ENCODE measurements around the gene SLC7A7.
"Not testable (repeated sequence)": the region's sequence is repeated elsewhere in the genome, so short reads cannot be mapped to it uniquely, and the experiment has no call there.

The SLC7A7 gene

DNA sequence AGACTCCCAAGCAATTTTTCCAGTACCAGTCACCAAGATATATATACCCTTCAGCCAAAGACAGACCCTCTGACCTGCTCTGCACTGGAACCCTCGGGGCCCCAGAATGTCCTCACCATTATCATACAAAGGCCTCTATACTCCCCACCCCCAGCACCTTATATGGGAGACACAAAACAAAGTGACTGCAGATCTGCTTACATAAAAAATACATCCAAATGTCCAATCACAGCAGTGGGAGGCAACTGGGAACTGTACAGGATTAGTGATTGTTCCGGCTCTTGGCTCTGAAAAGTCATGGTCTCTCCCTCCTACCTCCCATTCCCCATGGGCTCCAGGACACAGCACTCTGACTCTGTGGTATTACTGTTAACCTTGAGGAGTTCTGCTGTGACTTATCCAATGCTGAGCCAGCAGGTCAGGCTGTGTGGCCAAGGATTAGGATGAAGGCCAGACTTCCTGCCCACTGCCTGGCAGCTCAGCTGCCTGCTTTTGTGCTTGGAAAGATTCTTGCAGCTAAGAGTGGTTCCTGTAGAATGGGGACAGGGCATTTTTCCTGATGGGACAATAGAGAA lies 35.0 kb downstream of the SLC7A7 start:
- no peak overlapping the region for H3K4me3 ChIP-seq (replicated peaks; ENCODE audit: low read depth, low read length)
- TF ChIP-seq, protein P1, sequence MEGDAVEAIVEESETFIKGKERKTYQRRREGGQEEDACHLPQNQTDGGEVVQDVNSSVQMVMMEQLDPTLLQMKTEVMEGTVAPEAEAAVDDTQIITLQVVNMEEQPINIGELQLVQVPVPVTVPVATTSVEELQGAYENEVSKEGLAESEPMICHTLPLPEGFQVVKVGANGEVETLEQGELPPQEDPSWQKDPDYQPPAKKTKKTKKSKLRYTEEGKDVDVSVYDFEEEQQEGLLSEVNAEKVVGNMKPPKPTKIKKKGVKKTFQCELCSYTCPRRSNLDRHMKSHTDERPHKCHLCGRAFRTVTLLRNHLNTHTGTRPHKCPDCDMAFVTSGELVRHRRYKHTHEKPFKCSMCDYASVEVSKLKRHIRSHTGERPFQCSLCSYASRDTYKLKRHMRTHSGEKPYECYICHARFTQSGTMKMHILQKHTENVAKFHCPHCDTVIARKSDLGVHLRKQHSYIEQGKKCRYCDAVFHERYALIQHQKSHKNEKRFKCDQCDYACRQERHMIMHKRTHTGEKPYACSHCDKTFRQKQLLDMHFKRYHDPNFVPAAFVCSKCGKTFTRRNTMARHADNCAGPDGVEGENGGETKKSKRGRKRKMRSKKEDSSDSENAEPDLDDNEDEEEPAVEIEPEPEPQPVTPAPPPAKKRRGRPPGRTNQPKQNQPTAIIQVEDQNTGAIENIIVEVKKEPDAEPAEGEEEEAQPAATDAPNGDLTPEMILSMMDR (IDR thresholded peaks at IDR 0.05; ENCODE audit: insufficient read depth, low read length, poor library complexity, severe bottlenecking): no peak
- DNase-seq (ENCODE audit: extremely low read depth, insufficient read length): no peak
- no peaks in the 10 kb centered on the region for H3K36me3 ChIP-seq (ENCODE audit: control insufficient read depth, insufficient read depth, low read length)
- H3K27me3 ChIP-seq (replicated peaks; ENCODE audit: control insufficient read depth, insufficient read depth, low read length): no peaks in the 10 kb centered on the region

DNA sequence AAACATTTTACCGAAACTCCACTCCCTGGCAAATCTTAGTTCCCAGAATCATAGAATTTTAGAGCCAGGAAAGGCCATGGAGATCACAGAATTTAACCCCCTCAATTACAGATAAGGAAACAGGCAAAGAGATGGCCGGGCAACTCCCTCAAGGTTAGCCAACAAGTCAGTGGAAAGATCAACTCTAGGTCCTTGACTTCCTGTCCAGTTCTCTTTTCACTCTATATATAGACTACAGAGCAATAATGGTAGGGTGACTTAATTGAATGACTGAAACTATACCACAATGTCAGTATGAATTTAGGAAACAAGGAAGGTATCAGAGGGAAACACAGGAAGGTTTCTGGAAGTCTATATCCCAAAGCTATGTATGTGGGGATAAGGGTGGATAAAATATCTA lies 37.2 kb downstream of the SLC7A7 start:
- peaks cover 9% of the 10 kb centered on the region for H3K36me3 ChIP-seq (ENCODE audit: control insufficient read depth, insufficient read depth, low read length)
- TF ChIP-seq, protein P1 (IDR thresholded peaks at IDR 0.05; ENCODE audit: insufficient read depth, low read length, poor library complexity, severe bottlenecking): no peak
- H3K27me3 ChIP-seq (replicated peaks; ENCODE audit: control insufficient read depth, insufficient read depth, low read length): no peaks in the 10 kb centered on the region
- DNase-seq (ENCODE audit: extremely low read depth, insufficient read length): no peak
- no peak overlapping the region for H3K4me3 ChIP-seq (replicated peaks; ENCODE audit: low read depth, low read length)

DNA sequence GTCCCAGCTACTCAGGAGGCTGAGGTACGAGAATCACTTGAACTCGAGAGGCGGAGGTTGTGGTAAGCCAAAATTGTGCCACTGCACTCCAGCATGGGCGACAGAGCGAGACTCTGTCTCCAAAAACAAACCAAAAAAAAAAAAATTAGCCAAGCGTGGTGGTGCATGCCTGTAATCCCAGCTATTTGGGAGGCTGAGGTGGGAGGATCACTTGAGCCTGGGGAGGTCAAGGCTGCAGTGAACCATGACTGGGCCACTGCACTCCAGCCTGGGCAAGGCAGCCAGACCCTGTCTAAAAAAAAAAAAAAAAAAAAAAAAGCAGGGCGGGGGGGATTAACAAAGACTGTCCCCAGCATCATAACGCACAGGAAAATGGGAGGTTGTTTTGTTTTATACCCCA lies 38.4 kb downstream of the SLC7A7 start:
- H3K4me3 ChIP-seq (replicated peaks; ENCODE audit: low read depth, low read length); DNase-seq (ENCODE audit: extremely low read depth, insufficient read length); H3K27me3 ChIP-seq (replicated peaks; ENCODE audit: control insufficient read depth, insufficient read depth, low read length): not testable (repeated sequence)
- peaks cover 12% of the 10 kb centered on the region for H3K36me3 ChIP-seq (ENCODE audit: control insufficient read depth, insufficient read depth, low read length)

DNA sequence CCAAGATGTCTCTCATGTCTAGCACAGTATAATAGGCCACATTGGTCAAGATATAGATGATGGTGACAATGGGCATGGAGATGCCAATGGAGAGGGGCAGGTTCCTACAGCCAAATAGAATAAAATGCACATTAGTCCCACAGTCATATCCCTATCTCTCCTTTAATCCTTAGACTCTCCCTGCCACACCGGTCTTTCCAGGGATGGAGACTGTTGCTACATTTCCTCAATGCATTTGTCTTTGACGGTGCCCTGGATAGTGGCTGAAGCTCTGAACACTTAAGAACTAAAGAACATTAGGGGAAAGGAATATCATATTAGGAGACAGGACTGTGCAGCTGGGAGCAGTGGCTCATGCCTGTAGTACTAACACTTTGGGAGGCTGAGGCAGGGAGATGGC lies 39.0 kb downstream of the SLC7A7 start:
- TF ChIP-seq, protein P1 (IDR thresholded peaks at IDR 0.05; ENCODE audit: insufficient read depth, low read length, poor library complexity, severe bottlenecking): no peak
- Histone ChIP-seq H3K4me3 (replicated peaks; ENCODE audit: low read depth, low read length) (no peak overlapping the region), H3K36me3 (ENCODE audit: control insufficient read depth, insufficient read depth, low read length) (peaks cover 15% of the 10 kb centered on the region), H3K27me3 (replicated peaks; ENCODE audit: control insufficient read depth, insufficient read depth, low read length) (no peaks in the 10 kb centered on the region)
- DNase-seq (ENCODE audit: extremely low read depth, insufficient read length): no peak

DNA sequence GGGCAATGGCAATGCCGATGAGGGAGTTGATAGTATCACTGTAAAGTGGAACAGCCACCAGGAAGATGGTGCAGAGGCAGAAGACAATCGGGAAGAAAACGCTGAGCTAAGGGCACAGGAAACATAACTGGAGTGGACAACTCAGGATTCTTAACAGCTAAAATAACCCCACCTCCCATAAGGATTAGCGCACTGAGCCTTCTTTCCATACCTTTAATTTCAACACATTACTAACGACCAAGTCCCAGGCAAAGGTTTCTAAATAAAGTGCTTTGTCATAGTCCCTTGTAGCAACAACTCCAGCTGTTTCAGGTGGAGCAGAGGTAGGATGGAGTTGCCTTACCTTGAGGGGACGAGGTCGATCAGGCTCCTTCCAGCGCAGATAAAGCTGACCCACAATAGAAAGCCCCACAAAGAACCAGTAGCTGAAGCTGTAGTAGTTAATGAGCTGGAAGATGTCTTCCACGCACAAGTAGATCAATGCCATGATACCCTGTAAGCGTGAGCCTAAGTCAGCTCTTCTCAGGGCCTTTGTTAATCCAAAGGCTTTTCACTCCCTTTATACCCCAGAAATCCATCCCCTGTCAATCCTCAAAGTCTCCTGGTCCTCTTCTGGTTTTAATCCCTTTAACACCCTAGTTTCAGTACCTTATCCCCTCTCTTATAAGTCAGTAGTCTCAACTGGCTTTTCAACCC lies 41.1 kb downstream of the SLC7A7 start:
- TF ChIP-seq, protein P1 (IDR thresholded peaks at IDR 0.05; ENCODE audit: insufficient read depth, low read length, poor library complexity, severe bottlenecking): no peak
- Histone ChIP-seq H3K36me3 (ENCODE audit: control insufficient read depth, insufficient read depth, low read length) (peaks cover 31% of the 10 kb centered on the region), H3K27me3 (replicated peaks; ENCODE audit: control insufficient read depth, insufficient read depth, low read length) (no peaks in the 10 kb centered on the region), H3K4me3 (replicated peaks; ENCODE audit: low read depth, low read length) (no peak overlapping the region)
- no peak for DNase-seq (ENCODE audit: extremely low read depth, insufficient read length)

DNA sequence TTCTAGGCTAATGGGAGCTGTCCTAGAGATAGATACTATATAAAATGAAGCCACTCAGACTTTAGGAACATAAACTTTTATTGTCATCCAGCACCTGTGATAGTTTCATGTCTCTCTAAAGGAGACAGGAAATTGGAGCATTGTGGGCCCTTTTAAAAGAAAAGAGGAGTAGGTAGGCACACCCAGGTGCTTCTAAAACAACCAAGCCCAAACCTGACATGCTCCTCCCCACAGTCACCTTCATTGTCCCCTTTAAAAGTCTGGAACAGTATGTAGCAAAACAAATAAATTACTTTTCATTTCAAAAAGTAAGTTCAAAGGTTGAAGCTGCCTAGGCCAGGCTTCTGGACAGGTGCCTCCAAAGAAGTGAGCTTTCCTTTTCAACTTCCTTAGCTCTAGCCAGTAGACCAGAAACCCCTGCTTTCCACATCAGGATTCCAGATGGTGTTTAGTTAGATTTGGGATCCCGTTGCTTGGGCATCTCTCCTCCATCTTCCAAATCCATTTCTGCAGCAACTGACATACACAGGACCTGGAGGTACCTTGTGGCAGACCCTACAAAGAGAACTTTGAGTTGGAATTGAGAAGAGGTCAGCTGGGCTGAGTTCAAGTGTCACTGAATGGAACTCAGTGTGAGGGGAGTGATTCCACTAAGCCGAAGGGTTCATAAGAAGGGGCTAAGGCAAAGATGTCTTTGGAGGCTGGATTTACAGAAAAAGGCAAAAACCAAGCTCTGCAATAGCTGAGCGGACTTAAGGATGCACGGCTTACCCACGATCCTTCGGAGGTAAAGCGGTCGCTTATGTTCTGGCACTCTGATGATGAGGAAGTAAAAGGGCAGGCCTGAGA lies 41.8 kb downstream of the SLC7A7 start:
- no peak overlapping the region for H3K4me3 ChIP-seq (replicated peaks; ENCODE audit: low read depth, low read length)
- H3K27me3 ChIP-seq (replicated peaks; ENCODE audit: control insufficient read depth, insufficient read depth, low read length): no peaks in the 10 kb centered on the region
- H3K36me3 ChIP-seq (ENCODE audit: control insufficient read depth, insufficient read depth, low read length): peaks cover 32% of the 10 kb centered on the region
- TF ChIP-seq, protein P1 (IDR thresholded peaks at IDR 0.05; ENCODE audit: insufficient read depth, low read length, poor library complexity, severe bottlenecking): no peak
- DNase-seq (ENCODE audit: extremely low read depth, insufficient read length): no peak
